HEK293 (cell line): ENCODE measurements around the gene PLA2G5.

Experiments
- CTCF ChIP-seq: fragments of 450-650 bp; formaldehyde crosslinking; IDR thresholded peaks from 2 replicates; pipeline ENCODE4 v1.5.1; 2016; ENCODE audit warnings: missing biosample characterization, missing genetic modification characterization
- ZNF777 ChIP-seq: fragments of 450-650 bp; formaldehyde crosslinking; IDR thresholded peaks from 2 replicates; pipeline ENCODE4 v1.5.1; 2017; ENCODE audit warnings: missing biosample characterization, missing genetic modification characterization, borderline replicate concordance

- no peak for TF ChIP-seq CTCF (tag by site-specific recombination)
- no peak for TF ChIP-seq ZNF777 (tag by site-specific recombination)
Observed at GRCh38 chr1:20080441-20081352, 10.7 kb downstream of the PLA2G5 start.
